Fibroblast of skin of left quadriceps (primary cell): Measurements from ENCODE around the gene IRF2BP2.
A peak's percentile ranks its signal among the peaks of the same experiment; 100 is the strongest.

ENCODE experiments used
- DNase-seq, 2 experiments: peaks; one replicate each; pipeline ENCODE4 v3.0.0-alpha.2; 2013; ENCODE audit warnings: low read depth in 2 of 2

IRF2BP2 gene

DNA sequence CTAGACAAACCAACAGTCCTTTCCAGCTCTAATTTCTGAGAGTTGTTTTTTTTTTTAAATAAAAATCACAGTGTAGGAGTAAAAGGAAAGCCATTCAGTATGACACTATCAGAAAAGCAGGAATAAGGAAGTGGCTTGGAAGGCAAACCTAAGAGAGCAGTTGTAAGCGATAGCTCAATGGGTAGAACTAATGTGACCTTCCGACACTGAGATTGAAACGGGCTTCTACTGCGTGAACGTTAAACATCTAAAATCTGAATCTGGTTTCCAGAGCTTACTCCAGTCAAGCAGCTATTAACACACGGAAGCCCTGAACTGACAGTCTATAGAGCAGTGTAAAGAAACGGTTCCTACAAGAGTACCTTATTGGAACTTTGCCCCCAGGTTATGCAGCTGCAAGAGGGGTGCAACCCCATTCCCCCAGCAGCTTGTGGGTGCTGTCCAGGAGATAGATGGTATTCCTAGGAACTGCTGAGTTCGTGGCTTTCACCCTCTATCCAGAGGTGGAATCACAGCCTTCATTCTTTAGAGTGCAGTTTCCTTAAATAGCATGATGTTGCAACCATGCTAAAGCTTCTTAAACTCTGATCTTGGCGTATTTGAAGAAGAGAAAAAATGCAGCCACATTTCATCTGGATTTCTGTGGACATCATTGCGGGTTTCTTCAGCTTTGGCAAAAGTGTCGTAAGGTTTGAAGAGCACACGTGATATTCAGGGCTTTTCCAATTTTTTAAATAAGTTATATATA is 3.3 kb upstream of the IRF2BP2 start:
- peak; percentile 89 to 91 for DNase-seq

DNA sequence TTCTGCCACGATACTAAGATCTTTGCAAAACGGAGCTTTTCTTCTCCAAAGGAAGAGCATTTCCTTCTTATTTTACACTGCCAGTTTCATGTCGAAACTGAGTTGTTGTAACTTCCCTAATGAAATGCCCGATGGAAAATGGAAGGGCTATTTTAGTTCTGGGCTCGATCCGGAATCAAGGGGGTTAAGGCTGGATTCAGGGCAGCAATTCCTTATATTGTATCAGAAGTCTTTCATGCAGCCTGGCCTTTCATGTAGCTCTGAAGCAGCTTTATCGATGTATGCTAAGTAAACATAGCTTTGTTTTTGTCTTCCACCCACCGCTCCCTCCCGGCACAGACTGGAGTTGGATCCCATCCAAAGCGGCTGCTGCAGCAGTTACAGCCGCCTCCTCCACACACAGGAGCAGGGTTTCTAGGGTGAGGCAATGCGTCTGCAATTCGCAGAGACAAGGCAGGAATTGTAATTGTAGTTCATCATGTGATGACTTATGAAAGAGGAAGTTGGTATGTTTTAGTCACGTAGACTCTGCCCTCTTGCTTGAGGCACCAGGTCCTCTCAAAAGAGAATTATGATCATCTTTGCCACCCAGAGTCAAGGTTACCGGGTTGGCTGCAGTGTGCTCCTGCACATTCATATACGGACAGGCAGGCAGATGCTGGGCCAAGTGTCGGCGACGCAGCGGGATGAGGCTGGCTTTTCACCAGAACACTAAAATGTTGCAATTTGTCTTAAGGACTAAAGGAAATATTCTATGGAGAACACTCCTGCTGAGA is 2.6 kb upstream of the IRF2BP2 start:
- peak; percentile 98 for DNase-seq

- no peak for DNase-seq
Measured at GRCh38 chr1:234611847-234612351, 1.9 kb upstream of the IRF2BP2 start.

DNA sequence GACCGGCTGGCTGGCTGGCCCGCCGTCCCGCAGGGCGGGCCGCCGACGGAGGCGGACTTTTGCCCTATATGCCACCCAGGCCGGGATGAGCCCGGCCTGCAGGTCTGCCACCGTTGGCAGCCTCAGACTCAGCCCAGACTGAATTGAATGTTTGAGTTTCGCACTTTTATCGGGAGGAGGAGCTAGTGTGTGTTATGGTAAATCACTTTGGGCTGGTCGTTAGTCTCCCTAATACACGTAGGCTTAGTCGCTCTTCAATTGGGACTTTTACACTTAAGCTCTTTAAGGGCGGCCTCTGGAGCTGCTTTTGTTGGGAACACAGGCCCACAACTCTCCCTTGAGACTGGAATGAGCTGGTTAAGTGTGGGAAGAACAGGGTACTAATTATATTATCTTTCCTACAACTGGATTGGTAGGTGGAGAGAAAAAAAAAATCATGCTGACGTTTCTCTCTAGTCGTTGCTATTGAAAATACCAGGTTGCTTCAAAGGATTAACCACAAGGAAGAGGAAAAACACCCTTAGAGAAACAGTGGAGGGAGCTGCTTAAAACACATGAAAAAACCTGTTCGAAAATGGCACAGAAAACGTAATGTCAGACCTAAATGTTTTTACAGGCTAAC is 1.4 kb upstream of the IRF2BP2 start:
- DNase-seq, result peak; percentile 83 to 84

- peak; percentile 86 to 88 for DNase-seq
Measured at GRCh38 chr1:234610666-234611224, 767 bp upstream of the IRF2BP2 start.

GRCh38 chr1:234609691-234610042 is 311 bp downstream of the IRF2BP2 start:
- DNase-seq, result no peak

DNA sequence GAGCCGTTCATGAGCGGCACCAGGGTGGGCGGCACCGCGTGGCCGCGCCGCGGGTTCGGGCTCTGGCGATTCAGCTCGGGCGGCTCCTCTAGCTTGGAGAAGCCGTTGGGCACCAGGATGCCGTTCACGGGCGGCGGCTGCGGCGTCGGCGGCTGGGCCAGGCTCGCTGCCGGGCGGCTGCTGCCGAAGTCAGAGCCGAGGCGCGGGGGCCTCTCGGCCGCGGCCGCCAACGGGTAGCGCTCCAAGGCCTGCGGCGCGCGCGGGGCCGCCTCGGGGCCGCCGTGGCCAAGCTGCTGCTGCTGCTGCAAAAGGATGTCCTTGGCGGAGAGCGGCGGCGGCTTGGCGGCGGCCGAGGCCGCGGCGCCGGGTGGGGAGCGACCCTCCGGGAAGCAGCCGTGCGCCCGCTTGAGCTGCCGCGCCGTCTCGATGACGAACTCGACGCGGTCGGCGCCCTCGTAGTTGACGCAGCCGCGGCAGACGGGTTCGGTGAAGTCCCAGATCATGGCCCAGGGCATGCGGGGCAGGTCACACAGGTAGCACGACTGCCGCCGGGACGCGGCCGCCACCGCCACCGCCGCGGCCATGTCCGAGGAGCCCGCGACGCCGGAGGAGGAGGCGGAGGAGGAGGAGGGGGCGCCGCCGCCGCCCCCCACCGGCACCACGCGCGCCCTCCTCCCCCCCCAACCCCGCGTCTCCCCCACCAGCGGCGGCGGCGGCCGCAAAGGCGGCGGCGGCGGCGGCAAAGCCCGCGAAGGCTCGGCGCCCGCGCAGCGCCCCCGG is 877 bp downstream of the IRF2BP2 start:
- DNase-seq, result no peak

DNA sequence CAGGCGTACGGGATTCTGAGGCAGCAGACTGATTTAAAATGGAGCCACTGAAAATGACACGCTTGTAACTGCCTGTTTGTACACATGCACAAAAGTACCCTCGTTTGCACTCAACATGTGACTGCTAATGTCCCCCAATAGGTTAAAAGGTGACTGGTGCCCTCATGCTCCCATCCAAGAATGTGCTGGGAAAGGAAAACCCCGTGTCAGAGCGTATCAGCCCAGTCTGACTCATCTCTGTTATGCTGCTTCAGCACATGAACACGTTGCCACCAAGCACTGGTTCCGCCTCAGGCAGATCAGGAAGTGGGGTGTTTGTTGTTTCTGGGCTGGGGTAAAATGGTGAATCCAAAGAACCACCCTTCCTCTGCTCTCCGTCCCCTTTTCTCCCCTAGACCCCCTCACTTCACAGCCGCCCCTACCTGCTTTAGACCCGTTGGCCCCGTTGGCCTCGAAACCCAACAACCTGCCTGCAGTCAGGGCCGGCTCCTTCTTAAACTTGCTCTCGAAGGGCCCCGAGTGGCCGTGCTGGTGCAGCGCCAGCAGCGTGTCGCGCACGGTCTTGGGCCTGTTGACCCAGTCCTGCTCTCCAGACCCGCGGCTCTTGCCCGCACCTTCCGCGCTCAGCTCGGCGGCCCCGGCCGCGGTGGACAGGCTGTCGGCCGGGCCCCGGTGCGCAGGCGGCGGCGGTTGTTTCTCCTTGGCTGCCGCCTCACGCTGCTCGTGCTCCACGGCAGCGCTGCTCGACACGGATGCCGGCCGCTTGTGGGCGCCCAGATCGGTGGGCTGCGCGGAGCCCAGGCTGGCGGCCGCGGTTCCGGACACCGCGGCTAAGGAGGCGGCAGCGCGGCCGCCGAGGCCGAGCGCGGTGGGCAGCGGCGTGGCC is 1.7 kb downstream of the IRF2BP2 start:
- DNase-seq, result peak in 1 of 2 experiments; percentile 68

- no peak for DNase-seq
Measured at GRCh38 chr1:234607109-234608024, 2.6 kb downstream of the IRF2BP2 start.

GRCh38 chr1:234606784-234607108 is 3.2 kb downstream of the IRF2BP2 start:
- no peak for DNase-seq

GRCh38 chr1:234605983-234606783 is 3.8 kb downstream of the IRF2BP2 start:
- DNase-seq, result no peak

DNA sequence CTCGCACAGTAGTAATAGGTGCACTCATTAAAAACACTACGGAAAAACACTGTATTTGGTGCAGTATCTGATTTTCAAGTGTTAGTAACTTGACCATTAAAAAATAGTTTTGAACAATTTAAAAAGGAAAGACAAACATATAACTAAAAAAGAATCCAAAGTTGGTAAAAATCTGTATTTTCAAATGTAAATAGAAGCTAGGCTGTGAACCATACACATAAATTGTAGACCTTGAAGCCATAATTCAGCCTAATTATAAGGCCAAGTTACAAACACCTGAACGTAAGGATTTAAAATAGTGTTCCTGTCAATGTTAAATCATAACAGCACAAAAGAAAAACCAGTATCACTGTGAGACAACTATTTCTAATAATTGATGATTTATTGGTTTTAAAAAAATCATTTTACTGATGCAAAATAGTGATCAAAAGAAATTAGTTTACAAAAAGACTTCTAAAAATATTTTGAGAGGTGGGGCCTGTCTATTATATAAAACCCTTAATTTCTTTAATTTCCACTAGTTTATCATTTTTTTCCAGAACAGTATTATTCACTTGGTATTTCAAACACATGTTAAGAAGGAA is 4.5 kb downstream of the IRF2BP2 start:
- DNase-seq, result no peak

DNA sequence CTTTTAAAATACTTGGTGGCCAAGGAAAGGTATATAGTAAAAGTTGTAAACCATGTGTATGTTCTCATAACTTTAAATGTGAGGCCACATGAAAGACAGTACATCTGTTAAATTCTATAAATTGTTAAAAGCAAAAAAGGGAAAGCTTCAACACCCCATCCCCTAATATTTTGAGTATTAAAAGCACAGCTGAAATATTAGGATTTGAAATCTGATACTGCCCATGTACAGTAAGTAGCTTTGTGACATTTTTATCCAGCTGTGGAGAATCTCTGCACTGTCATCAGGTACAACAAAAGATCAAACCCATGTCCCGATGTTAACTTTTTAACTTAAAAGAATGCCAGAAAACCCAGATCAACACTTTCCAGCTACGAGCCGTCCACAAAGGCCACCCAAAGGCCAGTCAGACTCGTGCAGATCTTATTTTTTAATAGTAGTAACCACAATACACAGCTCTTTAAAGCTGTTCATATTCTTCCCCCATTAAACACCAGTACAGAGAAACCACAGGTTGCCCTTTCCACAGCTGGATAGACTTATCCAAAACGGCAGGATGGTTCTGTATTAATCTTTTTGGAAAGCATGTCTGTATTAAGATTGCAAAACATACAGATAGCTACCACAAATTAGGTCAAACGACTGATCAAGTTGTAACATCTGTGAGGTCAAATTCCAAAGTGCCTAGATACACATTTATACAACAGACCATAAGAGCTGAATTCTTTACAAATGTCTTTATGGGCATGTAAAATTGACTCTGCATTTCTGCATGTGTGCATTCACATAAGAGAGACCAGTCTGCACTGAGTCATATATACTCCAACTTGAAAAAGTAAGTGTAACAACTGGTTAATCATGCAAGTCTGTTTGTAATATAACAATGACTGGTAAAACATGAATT is 5.2 kb downstream of the IRF2BP2 start:
- DNase-seq, result no peak

DNA sequence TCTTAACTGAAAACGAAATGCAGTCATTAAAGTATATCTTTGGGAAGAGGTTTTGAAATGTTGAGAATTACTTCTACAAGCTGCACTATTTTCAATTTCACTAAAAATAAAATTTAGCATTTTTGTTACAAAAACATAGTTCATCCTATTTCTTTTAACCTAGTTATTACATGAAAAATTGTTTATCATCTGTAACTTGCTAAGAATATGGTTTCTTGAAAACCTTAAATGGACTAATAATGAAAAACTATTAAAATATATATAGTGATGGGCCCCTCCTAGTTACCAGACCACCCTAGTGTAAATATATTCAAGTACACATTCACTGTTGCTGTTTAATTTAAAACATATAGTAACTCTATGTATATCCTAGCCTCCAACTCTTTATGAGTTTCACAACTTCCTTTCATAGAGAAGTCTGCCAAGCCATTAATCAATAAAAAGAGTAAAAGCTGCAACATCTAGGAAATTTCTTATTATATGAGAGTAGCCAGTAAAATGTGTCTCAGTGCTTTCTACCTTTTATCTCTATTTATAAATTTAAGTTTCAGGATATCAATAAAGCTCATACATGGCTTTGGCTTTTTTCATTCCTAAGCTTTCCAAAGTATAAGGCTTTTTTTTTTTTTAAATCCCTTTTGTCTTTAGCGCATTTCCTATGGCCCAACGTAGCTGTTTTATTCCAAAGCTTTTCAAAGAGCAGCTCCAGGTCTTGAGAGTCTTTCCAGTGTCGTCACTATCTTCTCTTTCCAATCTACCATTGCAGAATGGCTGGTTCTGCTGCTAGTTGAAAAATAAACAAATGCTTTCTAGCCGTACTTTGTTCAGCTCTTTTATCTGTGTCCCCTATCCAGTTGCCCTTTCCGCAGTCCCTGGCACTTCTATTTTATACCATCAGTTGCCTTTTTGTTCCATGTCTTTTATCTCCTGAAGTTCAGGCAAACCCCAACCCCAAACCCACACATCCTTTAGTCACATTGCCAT is 6.5 kb downstream of the IRF2BP2 start:
- DNase-seq, result no peak

GRCh38 chr1:234602334-234603220 is 7.4 kb downstream of the IRF2BP2 start:
- DNase-seq, result peak; percentile 91
